SH-SY5Y (cell line): ENCODE data around the gene TRIO.

Experiments
- GATA2 ChIP-seq: IDR thresholded peaks from 2 replicates; pipeline ENCODE4 v1.6.1; 2011; ENCODE audit warnings: mild to moderate bottlenecking, low read depth, low read length
- GATA3 ChIP-seq: IDR thresholded peaks from 2 replicates; pipeline ENCODE4 v1.6.1; 2011; ENCODE audit warnings: low read depth, mild to moderate bottlenecking, low read length, moderate library complexity

GRCh38 chr5:14188778-14189177 lies 45.6 kb downstream of the TRIO start:
- TF ChIP-seq GATA3 (no peak), GATA2 (no peak)
